Neural progenitor cell (in vitro differentiated cells): ENCODE data around the gene ATG13.

Source experiments
- CTCF ChIP-seq: fragments of 200-600 bp; sonication (generic); IDR thresholded peaks from 2 replicates; pipeline ENCODE4 v1.5.1; 2017; ENCODE audit warnings: antibody characterized with exemption, mild to moderate bottlenecking
- EZH2 ChIP-seq: fragments of 200-600 bp; sonication (generic); IDR thresholded peaks from 2 replicates; pipeline ENCODE4 v1.6.1; 2017; ENCODE audit warnings: antibody characterized with exemption, mild to moderate bottlenecking, moderate library complexity
- EZH2phosphoT487 ChIP-seq: fragments of 200-600 bp; sonication (generic); IDR thresholded peaks from 2 replicates; pipeline ENCODE4 v1.6.1; 2017; ENCODE audit warnings: antibody characterized with exemption

DNA sequence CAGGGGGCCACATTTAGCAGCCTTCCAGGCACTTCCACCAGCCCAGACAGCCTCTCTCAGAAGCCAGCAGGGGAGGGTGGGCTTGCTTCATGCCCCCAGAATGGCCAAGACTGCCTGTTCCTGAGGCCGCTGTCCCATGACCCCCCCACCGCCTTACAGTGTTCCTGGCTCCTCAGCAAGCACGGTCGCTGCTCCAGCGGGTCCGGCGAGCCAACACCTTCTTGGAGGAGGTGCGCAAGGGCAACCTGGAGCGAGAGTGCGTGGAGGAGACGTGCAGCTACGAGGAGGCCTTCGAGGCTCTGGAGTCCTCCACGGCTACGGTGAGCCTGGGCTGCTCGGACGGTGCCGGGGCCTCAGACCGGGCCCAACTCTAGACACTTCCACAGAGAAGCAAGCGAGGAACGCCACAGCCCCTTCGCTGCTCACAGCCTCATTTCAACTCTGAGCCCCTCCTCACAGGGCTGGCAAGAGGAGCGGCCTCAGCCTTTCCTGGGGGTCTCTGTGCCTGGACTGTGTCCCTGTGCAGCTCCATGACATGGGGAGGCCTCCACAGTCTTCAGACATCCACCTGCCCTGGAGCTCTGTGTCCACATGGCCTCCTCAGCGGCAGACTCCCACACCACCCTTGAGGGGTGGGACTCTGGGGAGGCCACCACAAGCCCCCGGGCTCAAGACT is 102.3 kb downstream of the ATG13 start:
- no peak for TF ChIP-seq CTCF
- TF ChIP-seq EZH2 = no peak
- TF ChIP-seq EZH2phosphoT487 = no peak
